Osteocyte (in vitro differentiated cells): ENCODE results near the gene KDM4C. TPM values are rescaled to one million over a fixed set of nuclear protein-coding genes. Genes with fewer than 3 reads are reported as not detected.

Experiments
- DNase-seq: peaks from one replicate; pipeline ENCODE4 v3.0.0; 2021; ENCODE audit warnings: mixed read lengths; ENCODE audit not compliant: unreplicated experiment; ENCODE audit errors: extremely low spot score
- H3K27ac Mint-ChIP-seq: one replicate; pipeline ENCODE4 v1.8.0; 2021; ENCODE audit warnings: mild to moderate bottlenecking, mixed read lengths; ENCODE audit not compliant: unreplicated experiment
- H3K27me3 Mint-ChIP-seq: one replicate; pipeline ENCODE4 v1.8.0; 2021; ENCODE audit warnings: mixed read lengths; ENCODE audit not compliant: unreplicated experiment
- H3K36me3 Mint-ChIP-seq: one replicate; pipeline ENCODE4 v1.8.0; 2021; ENCODE audit warnings: mixed read lengths; ENCODE audit not compliant: unreplicated experiment
- H3K4me1 Mint-ChIP-seq: one replicate; pipeline ENCODE4 v1.8.0; 2021; ENCODE audit warnings: mixed read lengths; ENCODE audit not compliant: unreplicated experiment
- H3K4me3 Mint-ChIP-seq: one replicate; pipeline ENCODE4 v1.8.0; 2021; ENCODE audit warnings: mild to moderate bottlenecking, moderate library complexity, mixed read lengths; ENCODE audit not compliant: unreplicated experiment
- H3K9me3 Mint-ChIP-seq: one replicate; pipeline ENCODE4 v1.8.0; 2021; ENCODE audit warnings: mixed read lengths; ENCODE audit not compliant: unreplicated experiment
- total RNA-seq: library from RNA; stranded (reverse); gene quantifications from 2 replicates; pipeline ENCODE4 v1.2.1, GENCODE V29; 2021
- TF ChIP-seq, protein P1 (sequence below): fragments of 200-600 bp; sonication (generic); IDR thresholded peaks from 2 replicates; pipeline ENCODE4 v1.5.0; 2021; ENCODE audit warnings: antibody characterized with exemption, mild to moderate bottlenecking, moderate library complexity

The KDM4C gene
- total RNA-seq, 1 donor from 2014 or later: 25.3 TPM

DNA sequence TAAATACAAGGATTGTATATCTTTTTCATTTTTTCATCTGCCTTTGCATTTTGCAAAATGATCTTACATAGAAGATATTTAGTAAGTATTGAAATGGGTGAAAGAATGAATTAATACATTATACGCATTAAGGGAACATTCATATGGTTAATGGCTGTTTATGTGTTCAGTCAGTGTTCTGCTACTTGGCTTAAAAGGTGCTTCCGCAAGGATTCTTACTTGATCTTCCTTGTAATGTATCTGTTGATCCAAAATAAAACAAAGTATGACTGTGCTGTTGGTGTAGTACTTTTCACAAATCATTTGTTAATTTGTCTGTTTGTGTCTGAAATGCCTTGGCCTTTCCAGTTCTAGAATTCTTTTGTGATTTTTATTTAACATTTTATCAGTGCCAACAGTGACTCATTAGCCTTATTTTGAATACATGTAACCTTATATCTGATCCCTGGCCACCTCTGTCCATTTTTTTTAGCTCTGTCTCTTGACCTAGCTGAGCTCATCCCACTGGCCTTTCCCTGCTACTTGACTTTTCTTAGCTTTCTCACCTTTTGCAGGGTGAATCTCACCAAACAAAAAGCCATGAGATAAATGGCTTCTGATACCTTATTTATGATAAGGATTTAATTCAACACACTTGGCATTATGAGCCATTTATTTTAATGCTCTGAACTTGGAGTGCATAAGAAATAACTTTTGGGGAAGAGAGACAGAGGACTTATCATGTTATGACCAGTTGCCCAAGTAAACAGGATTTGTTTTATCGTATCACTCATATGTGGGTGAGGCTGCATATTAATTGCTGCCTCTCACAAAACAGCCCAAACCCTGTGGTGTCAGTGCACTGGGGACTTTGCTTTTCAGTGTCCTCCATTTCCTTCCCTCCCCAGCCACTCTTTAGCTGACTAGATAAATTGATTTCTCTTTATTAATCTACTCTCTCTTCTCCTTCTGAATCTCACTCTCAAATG, 340.3 kb downstream of the KDM4C start:
- no peaks in the 10 kb centered on the region for H3K9me3 Mint-ChIP-seq
- TF ChIP-seq, protein P1, sequence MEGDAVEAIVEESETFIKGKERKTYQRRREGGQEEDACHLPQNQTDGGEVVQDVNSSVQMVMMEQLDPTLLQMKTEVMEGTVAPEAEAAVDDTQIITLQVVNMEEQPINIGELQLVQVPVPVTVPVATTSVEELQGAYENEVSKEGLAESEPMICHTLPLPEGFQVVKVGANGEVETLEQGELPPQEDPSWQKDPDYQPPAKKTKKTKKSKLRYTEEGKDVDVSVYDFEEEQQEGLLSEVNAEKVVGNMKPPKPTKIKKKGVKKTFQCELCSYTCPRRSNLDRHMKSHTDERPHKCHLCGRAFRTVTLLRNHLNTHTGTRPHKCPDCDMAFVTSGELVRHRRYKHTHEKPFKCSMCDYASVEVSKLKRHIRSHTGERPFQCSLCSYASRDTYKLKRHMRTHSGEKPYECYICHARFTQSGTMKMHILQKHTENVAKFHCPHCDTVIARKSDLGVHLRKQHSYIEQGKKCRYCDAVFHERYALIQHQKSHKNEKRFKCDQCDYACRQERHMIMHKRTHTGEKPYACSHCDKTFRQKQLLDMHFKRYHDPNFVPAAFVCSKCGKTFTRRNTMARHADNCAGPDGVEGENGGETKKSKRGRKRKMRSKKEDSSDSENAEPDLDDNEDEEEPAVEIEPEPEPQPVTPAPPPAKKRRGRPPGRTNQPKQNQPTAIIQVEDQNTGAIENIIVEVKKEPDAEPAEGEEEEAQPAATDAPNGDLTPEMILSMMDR: no peak
- no peaks in the 10 kb centered on the region for H3K36me3 Mint-ChIP-seq
- no peak overlapping the region for H3K4me3 Mint-ChIP-seq
- no peak for DNase-seq
- no peaks in the 10 kb centered on the region for H3K27me3 Mint-ChIP-seq
- H3K4me1 Mint-ChIP-seq: peaks cover 2% of the 10 kb centered on the region
- no peak overlapping the region for H3K27ac Mint-ChIP-seq

GRCh38 chr9:7103367-7103766, 345.6 kb downstream of the KDM4C start:
- H3K4me3 Mint-ChIP-seq: no peak overlapping the region
- H3K9me3 Mint-ChIP-seq: no peaks in the 10 kb centered on the region
- no peaks in the 10 kb centered on the region for H3K4me1 Mint-ChIP-seq
- no peaks in the 10 kb centered on the region for H3K27me3 Mint-ChIP-seq
- no peak for DNase-seq
- H3K27ac Mint-ChIP-seq: no peak overlapping the region
- TF ChIP-seq, protein P1: no peak
- peaks cover 13% of the 10 kb centered on the region for H3K36me3 Mint-ChIP-seq

DNA sequence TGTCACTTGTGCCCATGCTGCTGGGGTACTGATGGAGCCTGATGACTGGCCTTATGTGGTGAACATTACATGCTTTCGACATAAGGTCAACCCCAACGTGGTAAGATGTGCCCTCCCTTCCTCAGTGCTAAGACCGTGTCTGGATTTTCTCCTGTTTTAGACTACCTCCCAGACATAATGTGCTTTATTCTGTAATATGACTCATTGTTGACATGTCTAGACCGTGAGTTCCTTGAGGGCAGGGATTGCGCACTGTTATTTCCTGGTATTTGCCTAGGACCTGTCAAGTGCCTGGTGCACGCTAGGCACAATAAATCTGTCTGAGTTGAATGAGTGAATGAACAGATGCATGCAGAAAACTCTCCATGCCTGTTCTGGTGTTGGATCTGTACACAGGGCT, 346.0 kb downstream of the KDM4C start:
- Mint-ChIP-seq H3K36me3 (peaks cover 13% of the 10 kb centered on the region), H3K27ac (no peak overlapping the region), H3K4me3 (no peak overlapping the region), H3K9me3 (no peaks in the 10 kb centered on the region), H3K4me1 (no peaks in the 10 kb centered on the region), H3K27me3 (no peaks in the 10 kb centered on the region)
- TF ChIP-seq, protein P1: no peak
- DNase-seq: no peak

DNA sequence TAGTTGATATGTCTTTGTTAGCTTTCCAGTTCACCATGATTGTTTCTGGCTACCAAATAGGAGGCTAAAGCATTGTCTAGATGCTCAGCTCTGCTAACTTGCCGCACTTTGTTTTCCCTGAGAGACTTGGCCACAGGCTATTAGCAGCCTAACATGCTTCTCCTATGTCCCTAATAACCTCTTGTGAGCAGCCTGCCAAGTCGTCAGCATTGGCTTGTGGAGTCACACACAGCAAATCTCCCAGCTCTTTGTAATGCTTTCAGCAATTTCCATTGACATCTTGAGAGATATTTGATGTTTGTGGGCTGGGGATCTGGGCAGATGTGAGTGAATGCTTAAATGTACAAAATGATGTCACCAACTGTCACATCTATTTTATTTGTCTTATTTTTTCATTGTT, 346.9 kb downstream of the KDM4C start:
- Mint-ChIP-seq H3K27me3 (no peaks in the 10 kb centered on the region), H3K9me3 (no peaks in the 10 kb centered on the region), H3K36me3 (peaks cover 13% of the 10 kb centered on the region), H3K4me3 (no peak overlapping the region), H3K4me1 (no peaks in the 10 kb centered on the region), H3K27ac (no peak overlapping the region)
- TF ChIP-seq, protein P1: no peak
- no peak for DNase-seq

GRCh38 chr9:7105095-7105494, 347.3 kb downstream of the KDM4C start:
- Mint-ChIP-seq H3K36me3 (peaks cover 13% of the 10 kb centered on the region), H3K27ac (no peak overlapping the region), H3K27me3 (no peaks in the 10 kb centered on the region), H3K9me3 (no peaks in the 10 kb centered on the region), H3K4me1 (no peaks in the 10 kb centered on the region), H3K4me3 (no peak overlapping the region)
- DNase-seq: no peak
- TF ChIP-seq, protein P1: no peak
